WTC11 (cell line): ENCODE results near the gene LTB. TPM values are rescaled to one million over a fixed set of nuclear protein-coding genes. Genes with fewer than 3 reads are reported as not detected.

Source experiments
- ATAC-seq: fragments of 200-7000 bp; cut with Tn5 transposase; 2 replicates; pipeline ENCODE4 v1.10.0; 2021; ENCODE audit warnings: mild to moderate bottlenecking, moderate library complexity
- CTCF ChIA-PET: fragments of 300-600 bp; sonication (Branson Sonifier 250); formaldehyde crosslinking; loops from one replicate; lab custom pipeline; 2021; ENCODE audit warnings: antibody characterized with exemption; lab: Charles Lee
- POLR2A ChIA-PET: fragments of 350-600 bp; sonication (Branson Sonifier 250); formaldehyde crosslinking; loops from one replicate; lab custom pipeline; 2021; ENCODE audit warnings: antibody characterized with exemption; lab: Charles Lee
- DNase-seq: peaks from one replicate; pipeline ENCODE4 v3.0.0; 2021; ENCODE audit warnings: low spot score
- H3K27ac Mint-ChIP-seq: 2 replicates; pipeline ENCODE4 v1.8.0; 2021; ENCODE audit warnings: mixed read lengths
- H3K27me3 Mint-ChIP-seq: 2 replicates; pipeline ENCODE4 v1.8.0; 2021; ENCODE audit warnings: low read depth, mild to moderate bottlenecking, moderate library complexity, mixed read lengths
- H3K36me3 Mint-ChIP-seq: 2 replicates; pipeline ENCODE4 v1.8.0; 2021; ENCODE audit warnings: mixed read lengths
- H3K4me1 Mint-ChIP-seq: 2 replicates; pipeline ENCODE4 v1.8.0; 2022; ENCODE audit warnings: mixed read lengths
- H3K4me3 Mint-ChIP-seq: 2 replicates; pipeline ENCODE4 v1.8.0; 2021; ENCODE audit warnings: mild to moderate bottlenecking, moderate library complexity, mixed read lengths
- H3K9me3 Mint-ChIP-seq: 2 replicates; pipeline ENCODE4 v1.8.0; 2021; ENCODE audit warnings: mixed read lengths
- CBFB ChIP-seq: sonication (generic); formaldehyde crosslinking; IDR thresholded peaks from 2 replicates; pipeline ENCODE4 v1.8.1; 2022; ENCODE audit warnings: mild to moderate bottlenecking, low read depth, missing genetic modification reagents
- GTF2I ChIP-seq: fragments of 250-450 bp; sonication (Bioruptor Pico); conservative IDR thresholded peaks from 2 replicates; pipeline ENCODE4 v1.4.0; 2021; ENCODE audit warnings: mild to moderate bottlenecking
- JUN ChIP-seq: sonication (generic); formaldehyde crosslinking; IDR thresholded peaks from 2 replicates; pipeline ENCODE4 v1.8.0; 2023; ENCODE audit warnings: mild to moderate bottlenecking, missing genetic modification reagents
- PRRX2 ChIP-seq: fragments of 250-450 bp; sonication (Bioruptor Pico); IDR thresholded peaks from 2 replicates; pipeline ENCODE4 v1.8.0; 2021; ENCODE audit warnings: mild to moderate bottlenecking
- SMAD4 ChIP-seq: sonication (generic); formaldehyde crosslinking; IDR thresholded peaks from 2 replicates; pipeline ENCODE4 v1.8.0; 2022; ENCODE audit warnings: mild to moderate bottlenecking, missing genetic modification reagents
- ZNF219 ChIP-seq: sonication (generic); formaldehyde crosslinking; IDR thresholded peaks from 2 replicates; pipeline ENCODE4 v1.8.0; 2023; ENCODE audit warnings: missing genetic modification reagents, mild to moderate bottlenecking, borderline replicate concordance
- total RNA-seq: library from RNA; stranded (reverse); gene quantifications from 3 replicates; pipeline ENCODE4 v1.2.3, GENCODE V29; 2021
- TF ChIP-seq, protein P1 (sequence below): sonication (generic); formaldehyde crosslinking; conservative IDR thresholded peaks from 2 replicates; pipeline ENCODE4 v1.8.1; 2023; ENCODE audit warnings: mild to moderate bottlenecking, low read depth, missing genetic modification reagents, moderate library complexity
- TF ChIP-seq, protein P2 (sequence below): fragments of 200-600 bp; IDR thresholded peaks from 2 replicates; pipeline ENCODE4 v1.8.0; 2022; ENCODE audit warnings: antibody characterized with exemption
- TF ChIP-seq, protein P3 (sequence below): sonication (generic); formaldehyde crosslinking; IDR thresholded peaks from 2 replicates; pipeline ENCODE4 v1.8.0; 2022; ENCODE audit warnings: missing genetic modification reagents
- TF ChIP-seq, protein P4 (sequence below): sonication (generic); formaldehyde crosslinking; IDR thresholded peaks from 2 replicates; pipeline ENCODE4 v1.8.1; 2022; ENCODE audit warnings: mild to moderate bottlenecking, moderate library complexity, missing genetic modification reagents
- TF ChIP-seq, protein P5 (sequence below): sonication (generic); formaldehyde crosslinking; IDR thresholded peaks from 2 replicates; pipeline ENCODE4 v1.8.1; 2022; ENCODE audit warnings: mild to moderate bottlenecking, missing genetic modification reagents, moderate library complexity, borderline replicate concordance
- TF ChIP-seq, protein P6 (sequence below): sonication (generic); formaldehyde crosslinking; IDR thresholded peaks from 2 replicates; pipeline ENCODE4 v1.8.1; 2023; ENCODE audit warnings: mild to moderate bottlenecking, missing genetic modification reagents, moderate library complexity
- TF ChIP-seq, protein P7 (sequence below): fragments of 250-450 bp; sonication (Bioruptor Pico); IDR thresholded peaks from 2 replicates; pipeline ENCODE4 v1.9.0; 2021; ENCODE audit warnings: mild to moderate bottlenecking

The LTB gene
- total RNA-seq, 1 experiment from 2014 or later, result 1.3 TPM

DNA sequence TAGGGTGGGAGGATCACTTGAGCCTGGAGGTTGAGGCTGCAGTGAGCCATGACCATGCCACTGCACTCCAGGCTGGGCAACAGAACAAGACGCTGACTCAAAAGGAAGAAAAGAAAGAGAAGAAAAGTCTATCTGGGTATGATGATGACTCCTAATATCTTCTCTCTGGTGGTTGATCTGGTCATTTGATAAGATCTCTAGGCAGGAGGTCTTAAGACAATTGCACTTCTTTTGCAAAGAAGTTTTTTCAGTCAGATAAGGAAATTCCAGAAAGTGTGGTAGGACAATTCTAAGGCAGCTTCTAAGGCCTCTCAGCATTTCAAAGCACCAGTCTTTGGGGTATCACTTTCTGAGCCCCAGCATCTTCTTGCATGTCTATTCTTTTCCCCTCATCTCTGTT is 25.1 kb upstream of the LTB start (continued):
- TF ChIP-seq, protein P1, sequence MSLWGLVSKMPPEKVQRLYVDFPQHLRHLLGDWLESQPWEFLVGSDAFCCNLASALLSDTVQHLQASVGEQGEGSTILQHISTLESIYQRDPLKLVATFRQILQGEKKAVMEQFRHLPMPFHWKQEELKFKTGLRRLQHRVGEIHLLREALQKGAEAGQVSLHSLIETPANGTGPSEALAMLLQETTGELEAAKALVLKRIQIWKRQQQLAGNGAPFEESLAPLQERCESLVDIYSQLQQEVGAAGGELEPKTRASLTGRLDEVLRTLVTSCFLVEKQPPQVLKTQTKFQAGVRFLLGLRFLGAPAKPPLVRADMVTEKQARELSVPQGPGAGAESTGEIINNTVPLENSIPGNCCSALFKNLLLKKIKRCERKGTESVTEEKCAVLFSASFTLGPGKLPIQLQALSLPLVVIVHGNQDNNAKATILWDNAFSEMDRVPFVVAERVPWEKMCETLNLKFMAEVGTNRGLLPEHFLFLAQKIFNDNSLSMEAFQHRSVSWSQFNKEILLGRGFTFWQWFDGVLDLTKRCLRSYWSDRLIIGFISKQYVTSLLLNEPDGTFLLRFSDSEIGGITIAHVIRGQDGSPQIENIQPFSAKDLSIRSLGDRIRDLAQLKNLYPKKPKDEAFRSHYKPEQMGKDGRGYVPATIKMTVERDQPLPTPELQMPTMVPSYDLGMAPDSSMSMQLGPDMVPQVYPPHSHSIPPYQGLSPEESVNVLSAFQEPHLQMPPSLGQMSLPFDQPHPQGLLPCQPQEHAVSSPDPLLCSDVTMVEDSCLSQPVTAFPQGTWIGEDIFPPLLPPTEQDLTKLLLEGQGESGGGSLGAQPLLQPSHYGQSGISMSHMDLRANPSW (CRISPR knock-in tag), result no peak
- TF ChIP-seq PRRX2 (CRISPR knock-in tag), result no peak
- no peak for TF ChIP-seq JUN (CRISPR knock-in tag)
- TF ChIP-seq ZNF219 (CRISPR knock-in tag), result no peak
- TF ChIP-seq, protein P2, sequence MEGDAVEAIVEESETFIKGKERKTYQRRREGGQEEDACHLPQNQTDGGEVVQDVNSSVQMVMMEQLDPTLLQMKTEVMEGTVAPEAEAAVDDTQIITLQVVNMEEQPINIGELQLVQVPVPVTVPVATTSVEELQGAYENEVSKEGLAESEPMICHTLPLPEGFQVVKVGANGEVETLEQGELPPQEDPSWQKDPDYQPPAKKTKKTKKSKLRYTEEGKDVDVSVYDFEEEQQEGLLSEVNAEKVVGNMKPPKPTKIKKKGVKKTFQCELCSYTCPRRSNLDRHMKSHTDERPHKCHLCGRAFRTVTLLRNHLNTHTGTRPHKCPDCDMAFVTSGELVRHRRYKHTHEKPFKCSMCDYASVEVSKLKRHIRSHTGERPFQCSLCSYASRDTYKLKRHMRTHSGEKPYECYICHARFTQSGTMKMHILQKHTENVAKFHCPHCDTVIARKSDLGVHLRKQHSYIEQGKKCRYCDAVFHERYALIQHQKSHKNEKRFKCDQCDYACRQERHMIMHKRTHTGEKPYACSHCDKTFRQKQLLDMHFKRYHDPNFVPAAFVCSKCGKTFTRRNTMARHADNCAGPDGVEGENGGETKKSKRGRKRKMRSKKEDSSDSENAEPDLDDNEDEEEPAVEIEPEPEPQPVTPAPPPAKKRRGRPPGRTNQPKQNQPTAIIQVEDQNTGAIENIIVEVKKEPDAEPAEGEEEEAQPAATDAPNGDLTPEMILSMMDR, result no peak
- TF ChIP-seq, protein P3, sequence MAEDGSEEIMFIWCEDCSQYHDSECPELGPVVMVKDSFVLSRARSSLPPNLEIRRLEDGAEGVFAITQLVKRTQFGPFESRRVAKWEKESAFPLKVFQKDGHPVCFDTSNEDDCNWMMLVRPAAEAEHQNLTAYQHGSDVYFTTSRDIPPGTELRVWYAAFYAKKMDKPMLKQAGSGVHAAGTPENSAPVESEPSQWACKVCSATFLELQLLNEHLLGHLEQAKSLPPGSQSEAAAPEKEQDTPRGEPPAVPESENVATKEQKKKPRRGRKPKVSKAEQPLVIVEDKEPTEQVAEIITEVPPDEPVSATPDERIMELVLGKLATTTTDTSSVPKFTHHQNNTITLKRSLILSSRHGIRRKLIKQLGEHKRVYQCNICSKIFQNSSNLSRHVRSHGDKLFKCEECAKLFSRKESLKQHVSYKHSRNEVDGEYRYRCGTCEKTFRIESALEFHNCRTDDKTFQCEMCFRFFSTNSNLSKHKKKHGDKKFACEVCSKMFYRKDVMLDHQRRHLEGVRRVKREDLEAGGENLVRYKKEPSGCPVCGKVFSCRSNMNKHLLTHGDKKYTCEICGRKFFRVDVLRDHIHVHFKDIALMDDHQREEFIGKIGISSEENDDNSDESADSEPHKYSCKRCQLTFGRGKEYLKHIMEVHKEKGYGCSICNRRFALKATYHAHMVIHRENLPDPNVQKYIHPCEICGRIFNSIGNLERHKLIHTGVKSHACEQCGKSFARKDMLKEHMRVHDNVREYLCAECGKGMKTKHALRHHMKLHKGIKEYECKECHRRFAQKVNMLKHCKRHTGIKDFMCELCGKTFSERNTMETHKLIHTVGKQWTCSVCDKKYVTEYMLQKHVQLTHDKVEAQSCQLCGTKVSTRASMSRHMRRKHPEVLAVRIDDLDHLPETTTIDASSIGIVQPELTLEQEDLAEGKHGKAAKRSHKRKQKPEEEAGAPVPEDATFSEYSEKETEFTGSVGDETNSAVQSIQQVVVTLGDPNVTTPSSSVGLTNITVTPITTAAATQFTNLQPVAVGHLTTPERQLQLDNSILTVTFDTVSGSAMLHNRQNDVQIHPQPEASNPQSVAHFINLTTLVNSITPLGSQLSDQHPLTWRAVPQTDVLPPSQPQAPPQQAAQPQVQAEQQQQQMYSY (CRISPR knock-in tag), result no peak
- TF ChIP-seq CBFB (CRISPR knock-in tag), result no peak
- TF ChIP-seq GTF2I (CRISPR knock-in tag), result no peak
- TF ChIP-seq, protein P4, sequence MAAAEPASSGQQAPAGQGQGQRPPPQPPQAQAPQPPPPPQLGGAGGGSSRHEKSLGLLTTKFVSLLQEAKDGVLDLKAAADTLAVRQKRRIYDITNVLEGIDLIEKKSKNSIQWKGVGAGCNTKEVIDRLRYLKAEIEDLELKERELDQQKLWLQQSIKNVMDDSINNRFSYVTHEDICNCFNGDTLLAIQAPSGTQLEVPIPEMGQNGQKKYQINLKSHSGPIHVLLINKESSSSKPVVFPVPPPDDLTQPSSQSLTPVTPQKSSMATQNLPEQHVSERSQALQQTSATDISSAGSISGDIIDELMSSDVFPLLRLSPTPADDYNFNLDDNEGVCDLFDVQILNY (CRISPR knock-in tag), result no peak
- TF ChIP-seq SMAD4 (CRISPR knock-in tag), result no peak
- TF ChIP-seq, protein P5, sequence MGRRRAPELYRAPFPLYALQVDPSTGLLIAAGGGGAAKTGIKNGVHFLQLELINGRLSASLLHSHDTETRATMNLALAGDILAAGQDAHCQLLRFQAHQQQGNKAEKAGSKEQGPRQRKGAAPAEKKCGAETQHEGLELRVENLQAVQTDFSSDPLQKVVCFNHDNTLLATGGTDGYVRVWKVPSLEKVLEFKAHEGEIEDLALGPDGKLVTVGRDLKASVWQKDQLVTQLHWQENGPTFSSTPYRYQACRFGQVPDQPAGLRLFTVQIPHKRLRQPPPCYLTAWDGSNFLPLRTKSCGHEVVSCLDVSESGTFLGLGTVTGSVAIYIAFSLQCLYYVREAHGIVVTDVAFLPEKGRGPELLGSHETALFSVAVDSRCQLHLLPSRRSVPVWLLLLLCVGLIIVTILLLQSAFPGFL (CRISPR knock-in tag), result no peak
- TF ChIP-seq, protein P6, sequence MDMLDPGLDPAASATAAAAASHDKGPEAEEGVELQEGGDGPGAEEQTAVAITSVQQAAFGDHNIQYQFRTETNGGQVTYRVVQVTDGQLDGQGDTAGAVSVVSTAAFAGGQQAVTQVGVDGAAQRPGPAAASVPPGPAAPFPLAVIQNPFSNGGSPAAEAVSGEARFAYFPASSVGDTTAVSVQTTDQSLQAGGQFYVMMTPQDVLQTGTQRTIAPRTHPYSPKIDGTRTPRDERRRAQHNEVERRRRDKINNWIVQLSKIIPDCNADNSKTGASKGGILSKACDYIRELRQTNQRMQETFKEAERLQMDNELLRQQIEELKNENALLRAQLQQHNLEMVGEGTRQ, result no peak

DNA sequence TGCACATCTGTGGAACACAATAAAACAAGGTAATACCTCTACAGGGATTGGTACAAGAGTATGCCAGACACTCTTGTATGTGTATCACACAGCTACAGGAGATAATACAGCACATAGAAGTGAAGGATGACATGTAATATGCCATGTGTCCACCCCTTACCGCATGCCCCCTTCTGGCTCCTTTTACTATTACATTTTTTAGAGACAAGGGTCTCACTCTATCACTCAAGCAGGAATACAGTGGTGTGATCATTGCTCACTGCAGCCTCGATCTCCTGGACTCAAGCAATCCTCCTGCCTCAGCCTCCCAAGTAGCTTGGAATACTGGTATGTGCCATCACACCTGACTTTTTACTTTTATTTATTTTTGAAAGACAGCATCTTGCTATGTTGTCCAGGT is 14.8 kb upstream of the LTB start:
- no peak for DNase-seq
- ChIA-PET POLR2A (no interaction called here), CTCF (interaction anchor here (0.5 to 11.6 kb wide), 13 partner anchors 8 to 172 kb away, joined by 3 to 319 read pairs (median 8); partner anchors contain the start of genes ATP6V1G2, LST1, LTB and LY6G5B)
- Mint-ChIP-seq H3K36me3 (no peaks in the 10 kb centered on the region), H3K27me3 (no peaks in the 10 kb centered on the region), H3K4me1 (peaks cover 17% of the 10 kb centered on the region)
- TF ChIP-seq, protein P7, sequence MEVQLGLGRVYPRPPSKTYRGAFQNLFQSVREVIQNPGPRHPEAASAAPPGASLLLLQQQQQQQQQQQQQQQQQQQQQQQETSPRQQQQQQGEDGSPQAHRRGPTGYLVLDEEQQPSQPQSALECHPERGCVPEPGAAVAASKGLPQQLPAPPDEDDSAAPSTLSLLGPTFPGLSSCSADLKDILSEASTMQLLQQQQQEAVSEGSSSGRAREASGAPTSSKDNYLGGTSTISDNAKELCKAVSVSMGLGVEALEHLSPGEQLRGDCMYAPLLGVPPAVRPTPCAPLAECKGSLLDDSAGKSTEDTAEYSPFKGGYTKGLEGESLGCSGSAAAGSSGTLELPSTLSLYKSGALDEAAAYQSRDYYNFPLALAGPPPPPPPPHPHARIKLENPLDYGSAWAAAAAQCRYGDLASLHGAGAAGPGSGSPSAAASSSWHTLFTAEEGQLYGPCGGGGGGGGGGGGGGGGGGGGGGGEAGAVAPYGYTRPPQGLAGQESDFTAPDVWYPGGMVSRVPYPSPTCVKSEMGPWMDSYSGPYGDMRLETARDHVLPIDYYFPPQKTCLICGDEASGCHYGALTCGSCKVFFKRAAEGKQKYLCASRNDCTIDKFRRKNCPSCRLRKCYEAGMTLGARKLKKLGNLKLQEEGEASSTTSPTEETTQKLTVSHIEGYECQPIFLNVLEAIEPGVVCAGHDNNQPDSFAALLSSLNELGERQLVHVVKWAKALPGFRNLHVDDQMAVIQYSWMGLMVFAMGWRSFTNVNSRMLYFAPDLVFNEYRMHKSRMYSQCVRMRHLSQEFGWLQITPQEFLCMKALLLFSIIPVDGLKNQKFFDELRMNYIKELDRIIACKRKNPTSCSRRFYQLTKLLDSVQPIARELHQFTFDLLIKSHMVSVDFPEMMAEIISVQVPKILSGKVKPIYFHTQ (CRISPR knock-in tag), result no peak
- TF ChIP-seq, protein P2, result peak; percentile 48
- TF ChIP-seq, all 79 proteins: peak for 1
- Mint-ChIP-seq H3K9me3 (no peaks in the 10 kb centered on the region), H3K27ac (no peak overlapping the region), H3K4me3 (no peak overlapping the region)
- peak; percentile 49 for ATAC-seq
